GM23338 (cell line): Measurements from ENCODE around the gene DOCK2. TPM values are rescaled to one million over a fixed set of nuclear protein-coding genes. Genes with fewer than 3 reads are reported as not detected.

Source experiments
- ATAC-seq: fragments of 200-7000 bp; cut with Tn5 transposase; 3 replicates; pipeline ENCODE4 v1.9.1; 2020
- DNase-seq: peaks from one replicate; pipeline ENCODE4 v3.0.0-alpha.2; 2015; ENCODE audit warnings: low spot score
- H2AFZ ChIP-seq: fragments of 200-600 bp; sonication (generic); 2 replicates; pipeline ENCODE4 v1.8.0; 2016; ENCODE audit warnings: antibody characterized with exemption, mild to moderate bottlenecking, moderate library complexity
- H3F3A ChIP-seq: fragments of 200-600 bp; sonication (generic); replicated peaks from 2 replicates; pipeline ENCODE4 v1.8.0; 2017; ENCODE audit warnings: antibody characterized with exemption, mixed run types, low read depth
- H3K27ac ChIP-seq: fragments of 200-600 bp; sonication (generic); 2 replicates; pipeline ENCODE4 v1.6.1; 2016; ENCODE audit warnings: low read depth
- H3K27me3 ChIP-seq: fragments of 200-600 bp; sonication (generic); 2 replicates; pipeline ENCODE4 v1.8.0; 2016; ENCODE audit warnings: mild to moderate bottlenecking, mixed run types, moderate library complexity; ENCODE audit not compliant: insufficient read depth
- H3K36me3 ChIP-seq: fragments of 200-600 bp; sonication (generic); 2 replicates; pipeline ENCODE4 v1.8.0; 2016; ENCODE audit warnings: mild to moderate bottlenecking; ENCODE audit not compliant: insufficient read depth
- H3K4me1 ChIP-seq: fragments of 200-600 bp; sonication (generic); 2 replicates; pipeline ENCODE4 v1.8.0; 2016; ENCODE audit warnings: mild to moderate bottlenecking, moderate library complexity; ENCODE audit not compliant: insufficient read depth
- H3K4me2 ChIP-seq: fragments of 200-600 bp; sonication (generic); 2 replicates; pipeline ENCODE4 v1.7.1; 2017; ENCODE audit warnings: mixed run types
- H3K4me3 ChIP-seq: fragments of 200-600 bp; sonication (generic); 2 replicates; pipeline ENCODE4 v1.6.1; 2016; ENCODE audit warnings: mixed run types
- H3K79me2 ChIP-seq: fragments of 200-600 bp; sonication (generic); replicated peaks from 2 replicates; pipeline ENCODE4 v1.8.0; 2017; ENCODE audit warnings: mild to moderate bottlenecking; ENCODE audit not compliant: insufficient read depth
- H3K9me2 ChIP-seq: fragments of 200-600 bp; sonication (generic); 2 replicates; pipeline ENCODE4 v1.8.0; 2017; ENCODE audit not compliant: insufficient read depth
- H4K20me1 ChIP-seq: fragments of 200-600 bp; sonication (generic); replicated peaks from 2 replicates; pipeline ENCODE4 v1.8.0; 2017; ENCODE audit warnings: mild to moderate bottlenecking; ENCODE audit not compliant: insufficient read depth
- H3K27ac Mint-ChIP-seq: 2 replicates; pipeline ENCODE4 v1.8.0; 2020; ENCODE audit warnings: inconsistent platforms, mild to moderate bottlenecking, moderate library complexity, mixed read lengths
- H3K27me3 Mint-ChIP-seq: 3 replicates; pipeline ENCODE4 v1.8.0; 2022; ENCODE audit warnings: low read depth, mild to moderate bottlenecking, moderate library complexity, mixed read lengths, inconsistent platforms; ENCODE audit not compliant: insufficient read depth, poor library complexity
- H3K36me3 Mint-ChIP-seq: 3 replicates; pipeline ENCODE4 v1.8.0; 2021; ENCODE audit warnings: low read depth, mild to moderate bottlenecking, inconsistent platforms, moderate library complexity, mixed read lengths
- H3K4me1 Mint-ChIP-seq: 3 replicates; pipeline ENCODE4 v1.8.0; 2020; ENCODE audit warnings: mild to moderate bottlenecking, inconsistent platforms, mixed read lengths
- H3K4me3 Mint-ChIP-seq: 3 replicates; pipeline ENCODE4 v1.8.0; 2021; ENCODE audit warnings: moderate library complexity, mild to moderate bottlenecking, inconsistent platforms, mixed read lengths
- H3K9me3 Mint-ChIP-seq: 3 replicates; pipeline ENCODE4 v1.8.0; 2020; ENCODE audit warnings: moderate library complexity, mild to moderate bottlenecking, inconsistent platforms, mixed read lengths
- CREB1 ChIP-seq: fragments of 250-450 bp; sonication (Bioruptor Pico); IDR thresholded peaks from 2 replicates; pipeline ENCODE4 v1.5.0; 2020; ENCODE audit warnings: low read depth, mild to moderate bottlenecking, moderate library complexity
- EZH2 ChIP-seq: fragments of 200-600 bp; sonication (generic); IDR thresholded peaks from one replicate; pipeline ENCODE4 v1.8.0; 2017; ENCODE audit warnings: antibody characterized with exemption, mild to moderate bottlenecking, low read depth; ENCODE audit not compliant: unreplicated experiment
- EZH2phosphoT487 ChIP-seq: fragments of 200-600 bp; sonication (generic); IDR thresholded peaks from one replicate; pipeline ENCODE4 v1.8.1; 2018; ENCODE audit warnings: antibody characterized with exemption; ENCODE audit not compliant: unreplicated experiment
- JUNB ChIP-seq: IDR thresholded peaks from one replicate; pipeline ENCODE4 v1.6.1; 2016; ENCODE audit warnings: antibody characterized with exemption; ENCODE audit not compliant: unreplicated experiment
- NANOG ChIP-seq: IDR thresholded peaks from 2 replicates; pipeline ENCODE4 v1.6.1; 2016; ENCODE audit warnings: antibody characterized with exemption, borderline replicate concordance
- POLR2AphosphoS5 ChIP-seq: IDR thresholded peaks from 2 replicates; pipeline ENCODE4 v1.6.1; 2016; ENCODE audit warnings: antibody characterized with exemption, low read depth
- STAT1 ChIP-seq: IDR thresholded peaks from one replicate; pipeline ENCODE4 v1.6.1; 2016; ENCODE audit warnings: antibody characterized with exemption; ENCODE audit not compliant: unreplicated experiment
- ZNF114 ChIP-seq: fragments of 250-450 bp; sonication (Bioruptor Pico); IDR thresholded peaks from 2 replicates; pipeline ENCODE4 v1.5.0; 2020; ENCODE audit warnings: mild to moderate bottlenecking, moderate library complexity
- ZNF331 ChIP-seq: fragments of 250-450 bp; sonication (Bioruptor Pico); IDR thresholded peaks from 2 replicates; pipeline ENCODE4 v1.5.0; 2020; ENCODE audit warnings: low read depth, mild to moderate bottlenecking, moderate library complexity
- polyA plus RNA-seq: library from polyadenylated mRNA; unstranded; fragments of >200 nt; fragmentation: Nextera tagmentation; extraction: Ambion mirVana; gene quantifications from 2 replicates; pipeline ENCODE4 v1.2.1, GENCODE V29; 2016
- total RNA-seq: library from RNA; depleted of rRNA; stranded (reverse); fragments of >200 nt; shearing (Covaris generic); gene quantifications from 2 replicates; pipeline ENCODE4 v1.2.3, GENCODE V29; 2014
- TF ChIP-seq, protein P1 (sequence below), 2 experiments: fragments of 200-600 bp in 1 of 2; sonication (generic) in 1 of 2; conservative IDR thresholded peaks; 2 replicates each; pipeline versions ENCODE4 v1.5.1 to v1.6.1; 2016 to 2017; ENCODE audit warnings: antibody characterized with exemption in 2 of 2, low read depth in 2 of 2, mild to moderate bottlenecking in 2 of 2, moderate library complexity in 1 of 2
- TF ChIP-seq, protein P2 (sequence below): fragments of 250-450 bp; sonication (Bioruptor Pico); IDR thresholded peaks from 2 replicates; pipeline ENCODE4 v1.5.0; 2020; ENCODE audit warnings: mild to moderate bottlenecking, moderate library complexity
- TF ChIP-seq, protein P3 (sequence below): IDR thresholded peaks from 2 replicates; pipeline ENCODE4 v1.6.1; 2016; ENCODE audit warnings: antibody characterized with exemption

DOCK2 gene
- total and polyA plus RNA-seq, 2 experiments from 2014 or later = 3.7 to 9.4 TPM

DNA sequence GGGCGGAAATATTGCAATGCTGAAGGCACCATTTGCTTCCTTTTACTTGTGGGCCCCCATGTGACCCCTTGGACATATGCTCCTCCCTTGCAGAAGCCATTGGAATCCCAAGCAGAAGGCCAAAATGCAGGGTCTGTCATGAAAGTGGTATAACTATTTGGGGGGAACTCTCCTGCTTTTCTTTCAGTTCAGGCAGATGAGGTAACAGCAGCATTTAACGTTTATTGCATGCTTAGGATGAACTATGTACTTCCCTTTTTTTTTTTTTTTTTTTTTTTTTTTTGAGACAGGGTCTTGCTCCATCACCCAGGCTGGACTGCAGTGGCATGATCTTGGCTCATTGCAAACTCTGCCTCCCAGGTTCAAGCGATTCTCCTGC is 476.4 kb downstream of the DOCK2 start:
- H3K4me1 ChIP-seq = peaks cover 12% of the 10 kb centered on the region

More for the DNA sequence above, 476.4 kb downstream of the DOCK2 start:
- Mint-ChIP-seq H3K36me3 (peaks cover 13% of the 10 kb centered on the region), H3K27me3 (peaks cover 10% of the 10 kb centered on the region), H3K27ac (no peak overlapping the region), H3K9me3 (peaks cover 21% of the 10 kb centered on the region), H3K4me3 (no peak overlapping the region), H3K4me1 (peaks cover 20% of the 10 kb centered on the region)
- no peak for TF ChIP-seq EZH2phosphoT487
- no peak for TF ChIP-seq NANOG
- no peak for TF ChIP-seq CREB1
- TF ChIP-seq, protein P1, sequence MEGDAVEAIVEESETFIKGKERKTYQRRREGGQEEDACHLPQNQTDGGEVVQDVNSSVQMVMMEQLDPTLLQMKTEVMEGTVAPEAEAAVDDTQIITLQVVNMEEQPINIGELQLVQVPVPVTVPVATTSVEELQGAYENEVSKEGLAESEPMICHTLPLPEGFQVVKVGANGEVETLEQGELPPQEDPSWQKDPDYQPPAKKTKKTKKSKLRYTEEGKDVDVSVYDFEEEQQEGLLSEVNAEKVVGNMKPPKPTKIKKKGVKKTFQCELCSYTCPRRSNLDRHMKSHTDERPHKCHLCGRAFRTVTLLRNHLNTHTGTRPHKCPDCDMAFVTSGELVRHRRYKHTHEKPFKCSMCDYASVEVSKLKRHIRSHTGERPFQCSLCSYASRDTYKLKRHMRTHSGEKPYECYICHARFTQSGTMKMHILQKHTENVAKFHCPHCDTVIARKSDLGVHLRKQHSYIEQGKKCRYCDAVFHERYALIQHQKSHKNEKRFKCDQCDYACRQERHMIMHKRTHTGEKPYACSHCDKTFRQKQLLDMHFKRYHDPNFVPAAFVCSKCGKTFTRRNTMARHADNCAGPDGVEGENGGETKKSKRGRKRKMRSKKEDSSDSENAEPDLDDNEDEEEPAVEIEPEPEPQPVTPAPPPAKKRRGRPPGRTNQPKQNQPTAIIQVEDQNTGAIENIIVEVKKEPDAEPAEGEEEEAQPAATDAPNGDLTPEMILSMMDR (conservative IDR thresholded peaks at IDR 0.05; ENCODE audit: low read depth in 2 of 2) = no peak
- no peak for TF ChIP-seq EZH2
- no peak for TF ChIP-seq ZNF331 (CRISPR knock-in tag)
- TF ChIP-seq ZNF114 (CRISPR knock-in tag) = no peak
- no peak for TF ChIP-seq JUNB
- TF ChIP-seq, protein P2, sequence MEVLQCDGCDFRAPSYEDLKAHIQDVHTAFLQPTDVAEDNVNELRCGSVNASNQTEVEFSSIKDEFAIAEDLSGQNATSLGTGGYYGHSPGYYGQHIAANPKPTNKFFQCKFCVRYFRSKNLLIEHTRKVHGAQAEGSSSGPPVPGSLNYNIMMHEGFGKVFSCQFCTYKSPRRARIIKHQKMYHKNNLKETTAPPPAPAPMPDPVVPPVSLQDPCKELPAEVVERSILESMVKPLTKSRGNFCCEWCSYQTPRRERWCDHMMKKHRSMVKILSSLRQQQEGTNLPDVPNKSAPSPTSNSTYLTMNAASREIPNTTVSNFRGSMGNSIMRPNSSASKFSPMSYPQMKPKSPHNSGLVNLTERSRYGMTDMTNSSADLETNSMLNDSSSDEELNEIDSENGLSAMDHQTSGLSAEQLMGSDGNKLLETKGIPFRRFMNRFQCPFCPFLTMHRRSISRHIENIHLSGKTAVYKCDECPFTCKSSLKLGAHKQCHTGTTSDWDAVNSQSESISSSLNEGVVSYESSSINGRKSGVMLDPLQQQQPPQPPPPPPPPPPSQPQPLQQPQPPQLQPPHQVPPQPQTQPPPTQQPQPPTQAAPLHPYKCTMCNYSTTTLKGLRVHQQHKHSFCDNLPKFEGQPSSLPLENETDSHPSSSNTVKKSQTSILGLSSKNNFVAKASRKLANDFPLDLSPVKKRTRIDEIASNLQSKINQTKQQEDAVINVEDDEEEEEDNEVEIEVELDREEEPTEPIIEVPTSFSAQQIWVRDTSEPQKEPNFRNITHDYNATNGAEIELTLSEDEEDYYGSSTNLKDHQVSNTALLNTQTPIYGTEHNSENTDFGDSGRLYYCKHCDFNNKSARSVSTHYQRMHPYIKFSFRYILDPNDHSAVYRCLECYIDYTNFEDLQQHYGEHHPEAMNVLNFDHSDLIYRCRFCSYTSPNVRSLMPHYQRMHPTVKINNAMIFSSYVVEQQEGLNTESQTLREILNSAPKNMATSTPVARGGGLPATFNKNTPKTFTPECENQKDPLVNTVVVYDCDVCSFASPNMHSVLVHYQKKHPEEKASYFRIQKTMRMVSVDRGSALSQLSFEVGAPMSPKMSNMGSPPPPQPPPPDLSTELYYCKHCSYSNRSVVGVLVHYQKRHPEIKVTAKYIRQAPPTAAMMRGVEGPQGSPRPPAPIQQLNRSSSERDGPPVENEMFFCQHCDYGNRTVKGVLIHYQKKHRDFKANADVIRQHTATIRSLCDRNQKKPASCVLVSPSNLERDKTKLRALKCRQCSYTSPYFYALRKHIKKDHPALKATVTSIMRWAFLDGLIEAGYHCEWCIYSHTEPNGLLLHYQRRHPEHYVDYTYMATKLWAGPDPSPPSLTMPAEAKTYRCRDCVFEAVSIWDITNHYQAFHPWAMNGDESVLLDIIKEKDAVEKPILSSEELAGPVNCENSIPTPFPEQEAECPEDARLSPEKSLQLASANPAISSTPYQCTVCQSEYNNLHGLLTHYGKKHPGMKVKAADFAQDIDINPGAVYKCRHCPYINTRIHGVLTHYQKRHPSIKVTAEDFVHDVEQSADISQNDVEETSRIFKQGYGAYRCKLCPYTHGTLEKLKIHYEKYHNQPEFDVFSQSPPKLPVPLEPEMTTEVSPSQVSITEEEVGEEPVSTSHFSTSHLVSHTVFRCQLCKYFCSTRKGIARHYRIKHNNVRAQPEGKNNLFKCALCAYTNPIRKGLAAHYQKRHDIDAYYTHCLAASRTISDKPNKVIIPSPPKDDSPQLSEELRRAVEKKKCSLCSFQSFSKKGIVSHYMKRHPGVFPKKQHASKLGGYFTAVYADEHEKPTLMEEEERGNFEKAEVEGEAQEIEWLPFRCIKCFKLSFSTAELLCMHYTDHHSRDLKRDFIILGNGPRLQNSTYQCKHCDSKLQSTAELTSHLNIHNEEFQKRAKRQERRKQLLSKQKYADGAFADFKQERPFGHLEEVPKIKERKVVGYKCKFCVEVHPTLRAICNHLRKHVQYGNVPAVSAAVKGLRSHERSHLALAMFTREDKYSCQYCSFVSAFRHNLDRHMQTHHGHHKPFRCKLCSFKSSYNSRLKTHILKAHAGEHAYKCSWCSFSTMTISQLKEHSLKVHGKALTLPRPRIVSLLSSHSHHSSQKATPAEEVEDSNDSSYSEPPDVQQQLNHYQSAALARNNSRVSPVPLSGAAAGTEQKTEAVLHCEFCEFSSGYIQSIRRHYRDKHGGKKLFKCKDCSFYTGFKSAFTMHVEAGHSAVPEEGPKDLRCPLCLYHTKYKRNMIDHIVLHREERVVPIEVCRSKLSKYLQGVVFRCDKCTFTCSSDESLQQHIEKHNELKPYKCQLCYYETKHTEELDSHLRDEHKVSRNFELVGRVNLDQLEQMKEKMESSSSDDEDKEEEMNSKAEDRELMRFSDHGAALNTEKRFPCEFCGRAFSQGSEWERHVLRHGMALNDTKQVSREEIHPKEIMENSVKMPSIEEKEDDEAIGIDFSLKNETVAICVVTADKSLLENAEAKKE (CRISPR knock-in tag) = no peak
- TF ChIP-seq, protein P3, sequence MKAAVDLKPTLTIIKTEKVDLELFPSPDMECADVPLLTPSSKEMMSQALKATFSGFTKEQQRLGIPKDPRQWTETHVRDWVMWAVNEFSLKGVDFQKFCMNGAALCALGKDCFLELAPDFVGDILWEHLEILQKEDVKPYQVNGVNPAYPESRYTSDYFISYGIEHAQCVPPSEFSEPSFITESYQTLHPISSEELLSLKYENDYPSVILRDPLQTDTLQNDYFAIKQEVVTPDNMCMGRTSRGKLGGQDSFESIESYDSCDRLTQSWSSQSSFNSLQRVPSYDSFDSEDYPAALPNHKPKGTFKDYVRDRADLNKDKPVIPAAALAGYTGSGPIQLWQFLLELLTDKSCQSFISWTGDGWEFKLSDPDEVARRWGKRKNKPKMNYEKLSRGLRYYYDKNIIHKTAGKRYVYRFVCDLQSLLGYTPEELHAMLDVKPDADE = no peak
- no peak for TF ChIP-seq POLR2AphosphoS5
- TF ChIP-seq STAT1 = no peak
- no peak overlapping the region for H3K27ac ChIP-seq
- no peaks in the 10 kb centered on the region for H3K27me3 ChIP-seq
- 0 out of 2 replicates have a peak overlapping the region, but pooled peaks have one; percentile 38 for H3K4me2 ChIP-seq
- ATAC-seq = no peak
- no peak for DNase-seq
- no peaks in the 10 kb centered on the region for H3K79me2 ChIP-seq
- no peaks in the 10 kb centered on the region for H3K36me3 ChIP-seq
- no peak overlapping the region for H3K4me3 ChIP-seq
- peaks cover 14% of the 10 kb centered on the region; the same call in 1 of the 2 replicates for H3K9me2 ChIP-seq
- H3F3A ChIP-seq = no peaks in the 10 kb centered on the region
- H4K20me1 ChIP-seq = no peaks in the 10 kb centered on the region
- H2AFZ ChIP-seq = peak overlapping the region; percentile 80
